WTC11 (cell line): Measurements from ENCODE around the gene KCNH8. TPM values are rescaled to one million over a fixed set of nuclear protein-coding genes. Genes with fewer than 3 reads are reported as not detected.

Experiments used
- ATAC-seq: fragments of 200-7000 bp; cut with Tn5 transposase; 2 replicates; pipeline ENCODE4 v1.10.0; 2021; ENCODE audit warnings: mild to moderate bottlenecking, moderate library complexity
- CTCF ChIA-PET: fragments of 300-600 bp; sonication (Branson Sonifier 250); formaldehyde crosslinking; loops from one replicate; lab custom pipeline; 2021; ENCODE audit warnings: antibody characterized with exemption; lab: Charles Lee
- POLR2A ChIA-PET: fragments of 350-600 bp; sonication (Branson Sonifier 250); formaldehyde crosslinking; loops from one replicate; lab custom pipeline; 2021; ENCODE audit warnings: antibody characterized with exemption; lab: Charles Lee
- DNase-seq: peaks from one replicate; pipeline ENCODE4 v3.0.0; 2021; ENCODE audit warnings: low spot score
- H3K27ac Mint-ChIP-seq: 2 replicates; pipeline ENCODE4 v1.8.0; 2021; ENCODE audit warnings: mixed read lengths
- H3K27me3 Mint-ChIP-seq: 2 replicates; pipeline ENCODE4 v1.8.0; 2021; ENCODE audit warnings: low read depth, mild to moderate bottlenecking, moderate library complexity, mixed read lengths
- H3K36me3 Mint-ChIP-seq: 2 replicates; pipeline ENCODE4 v1.8.0; 2021; ENCODE audit warnings: mixed read lengths
- H3K4me1 Mint-ChIP-seq: 2 replicates; pipeline ENCODE4 v1.8.0; 2022; ENCODE audit warnings: mixed read lengths
- H3K4me3 Mint-ChIP-seq: 2 replicates; pipeline ENCODE4 v1.8.0; 2021; ENCODE audit warnings: mild to moderate bottlenecking, moderate library complexity, mixed read lengths
- H3K9me3 Mint-ChIP-seq: 2 replicates; pipeline ENCODE4 v1.8.0; 2021; ENCODE audit warnings: mixed read lengths
- E2F4 ChIP-seq: sonication (generic); formaldehyde crosslinking; IDR thresholded peaks from 2 replicates; pipeline ENCODE4 v1.8.1; 2022; ENCODE audit warnings: low read depth, mild to moderate bottlenecking, moderate library complexity, missing genetic modification reagents, borderline replicate concordance
- ETV6 ChIP-seq: sonication (generic); formaldehyde crosslinking; IDR thresholded peaks from 2 replicates; pipeline ENCODE4 v1.8.1; 2022; ENCODE audit warnings: mild to moderate bottlenecking, missing genetic modification reagents
- GABPB1 ChIP-seq: sonication (generic); formaldehyde crosslinking; IDR thresholded peaks from 2 replicates; pipeline ENCODE4 v1.8.1; 2023; ENCODE audit warnings: mild to moderate bottlenecking, missing genetic modification reagents
- GRHL2 ChIP-seq: fragments of 250-450 bp; sonication (Bioruptor Pico); IDR thresholded peaks from 2 replicates; pipeline ENCODE4 v1.8.0; 2022; ENCODE audit warnings: mild to moderate bottlenecking, moderate library complexity; ENCODE audit not compliant: insufficient replicate concordance, severe bottlenecking
- HMGXB4 ChIP-seq: sonication (generic); formaldehyde crosslinking; IDR thresholded peaks from 2 replicates; pipeline ENCODE4 v1.8.1; 2023; ENCODE audit warnings: mild to moderate bottlenecking, moderate library complexity, missing genetic modification reagents
- JAZF1 ChIP-seq: fragments of 250-450 bp; sonication (Bioruptor Pico); IDR thresholded peaks from 2 replicates; pipeline ENCODE4 v1.9.0; 2021; ENCODE audit warnings: moderate library complexity, mild to moderate bottlenecking, inconsistent platforms
- MLX ChIP-seq: sonication (generic); formaldehyde crosslinking; IDR thresholded peaks from 2 replicates; pipeline ENCODE4 v1.8.1; 2023; ENCODE audit warnings: mild to moderate bottlenecking, missing genetic modification reagents, moderate library complexity
- SOX15 ChIP-seq: fragments of 250-450 bp; sonication (Bioruptor Pico); IDR thresholded peaks from 2 replicates; pipeline ENCODE4 v1.9.0; 2021; ENCODE audit warnings: mild to moderate bottlenecking
- STAT6 ChIP-seq: sonication (generic); formaldehyde crosslinking; conservative IDR thresholded peaks from 2 replicates; pipeline ENCODE4 v1.8.1; 2023; ENCODE audit warnings: mild to moderate bottlenecking, low read depth, missing genetic modification reagents, moderate library complexity
- ZNF512 ChIP-seq: sonication (generic); formaldehyde crosslinking; IDR thresholded peaks from 2 replicates; pipeline ENCODE4 v1.8.1; 2022; ENCODE audit warnings: missing genetic modification reagents, borderline replicate concordance
- total RNA-seq: library from RNA; stranded (reverse); gene quantifications from 3 replicates; pipeline ENCODE4 v1.2.3, GENCODE V29; 2021
- TF ChIP-seq, protein P1 (sequence below): sonication (generic); formaldehyde crosslinking; IDR thresholded peaks from 2 replicates; pipeline ENCODE4 v1.8.0; 2023; ENCODE audit warnings: missing genetic modification reagents, mild to moderate bottlenecking, borderline replicate concordance
- TF ChIP-seq, protein P2 (sequence below): sonication (generic); formaldehyde crosslinking; IDR thresholded peaks from 2 replicates; pipeline ENCODE4 v1.8.0; 2022; ENCODE audit warnings: mild to moderate bottlenecking, missing genetic modification reagents
- TF ChIP-seq, protein P3 (sequence below): sonication (generic); formaldehyde crosslinking; IDR thresholded peaks from 2 replicates; pipeline ENCODE4 v1.8.0; 2022; ENCODE audit warnings: missing genetic modification reagents

Gene KCNH8
- total RNA-seq, 1 experiment from 2014 or later, result 2.8 TPM

GRCh38 chr3:19263606-19264005, 115.3 kb downstream of the KCNH8 start:
- Mint-ChIP-seq H3K27ac (no peak overlapping the region), H3K27me3 (no peaks in the 10 kb centered on the region), H3K4me1 (peaks cover 35% of the 10 kb centered on the region), H3K4me3 (no peak overlapping the region), H3K36me3 (no peaks in the 10 kb centered on the region), H3K9me3 (no peaks in the 10 kb centered on the region)
- POLR2A ChIA-PET, result no interaction called here
- DNase-seq, result no peak
- no peak for TF ChIP-seq SOX15 (CRISPR knock-in tag)
- no peak for TF ChIP-seq STAT6 (CRISPR knock-in tag)
- TF ChIP-seq JAZF1 (CRISPR knock-in tag), result no peak
- TF ChIP-seq ETV6 (CRISPR knock-in tag), result no peak
- no peak for TF ChIP-seq HMGXB4
- no peak for TF ChIP-seq E2F4 (CRISPR knock-in tag)
- TF ChIP-seq, protein P1, sequence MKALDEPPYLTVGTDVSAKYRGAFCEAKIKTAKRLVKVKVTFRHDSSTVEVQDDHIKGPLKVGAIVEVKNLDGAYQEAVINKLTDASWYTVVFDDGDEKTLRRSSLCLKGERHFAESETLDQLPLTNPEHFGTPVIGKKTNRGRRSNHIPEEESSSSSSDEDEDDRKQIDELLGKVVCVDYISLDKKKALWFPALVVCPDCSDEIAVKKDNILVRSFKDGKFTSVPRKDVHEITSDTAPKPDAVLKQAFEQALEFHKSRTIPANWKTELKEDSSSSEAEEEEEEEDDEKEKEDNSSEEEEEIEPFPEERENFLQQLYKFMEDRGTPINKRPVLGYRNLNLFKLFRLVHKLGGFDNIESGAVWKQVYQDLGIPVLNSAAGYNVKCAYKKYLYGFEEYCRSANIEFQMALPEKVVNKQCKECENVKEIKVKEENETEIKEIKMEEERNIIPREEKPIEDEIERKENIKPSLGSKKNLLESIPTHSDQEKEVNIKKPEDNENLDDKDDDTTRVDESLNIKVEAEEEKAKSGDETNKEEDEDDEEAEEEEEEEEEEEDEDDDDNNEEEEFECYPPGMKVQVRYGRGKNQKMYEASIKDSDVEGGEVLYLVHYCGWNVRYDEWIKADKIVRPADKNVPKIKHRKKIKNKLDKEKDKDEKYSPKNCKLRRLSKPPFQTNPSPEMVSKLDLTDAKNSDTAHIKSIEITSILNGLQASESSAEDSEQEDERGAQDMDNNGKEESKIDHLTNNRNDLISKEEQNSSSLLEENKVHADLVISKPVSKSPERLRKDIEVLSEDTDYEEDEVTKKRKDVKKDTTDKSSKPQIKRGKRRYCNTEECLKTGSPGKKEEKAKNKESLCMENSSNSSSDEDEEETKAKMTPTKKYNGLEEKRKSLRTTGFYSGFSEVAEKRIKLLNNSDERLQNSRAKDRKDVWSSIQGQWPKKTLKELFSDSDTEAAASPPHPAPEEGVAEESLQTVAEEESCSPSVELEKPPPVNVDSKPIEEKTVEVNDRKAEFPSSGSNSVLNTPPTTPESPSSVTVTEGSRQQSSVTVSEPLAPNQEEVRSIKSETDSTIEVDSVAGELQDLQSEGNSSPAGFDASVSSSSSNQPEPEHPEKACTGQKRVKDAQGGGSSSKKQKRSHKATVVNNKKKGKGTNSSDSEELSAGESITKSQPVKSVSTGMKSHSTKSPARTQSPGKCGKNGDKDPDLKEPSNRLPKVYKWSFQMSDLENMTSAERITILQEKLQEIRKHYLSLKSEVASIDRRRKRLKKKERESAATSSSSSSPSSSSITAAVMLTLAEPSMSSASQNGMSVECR (CRISPR knock-in tag), result no peak
- TF ChIP-seq, protein P2, sequence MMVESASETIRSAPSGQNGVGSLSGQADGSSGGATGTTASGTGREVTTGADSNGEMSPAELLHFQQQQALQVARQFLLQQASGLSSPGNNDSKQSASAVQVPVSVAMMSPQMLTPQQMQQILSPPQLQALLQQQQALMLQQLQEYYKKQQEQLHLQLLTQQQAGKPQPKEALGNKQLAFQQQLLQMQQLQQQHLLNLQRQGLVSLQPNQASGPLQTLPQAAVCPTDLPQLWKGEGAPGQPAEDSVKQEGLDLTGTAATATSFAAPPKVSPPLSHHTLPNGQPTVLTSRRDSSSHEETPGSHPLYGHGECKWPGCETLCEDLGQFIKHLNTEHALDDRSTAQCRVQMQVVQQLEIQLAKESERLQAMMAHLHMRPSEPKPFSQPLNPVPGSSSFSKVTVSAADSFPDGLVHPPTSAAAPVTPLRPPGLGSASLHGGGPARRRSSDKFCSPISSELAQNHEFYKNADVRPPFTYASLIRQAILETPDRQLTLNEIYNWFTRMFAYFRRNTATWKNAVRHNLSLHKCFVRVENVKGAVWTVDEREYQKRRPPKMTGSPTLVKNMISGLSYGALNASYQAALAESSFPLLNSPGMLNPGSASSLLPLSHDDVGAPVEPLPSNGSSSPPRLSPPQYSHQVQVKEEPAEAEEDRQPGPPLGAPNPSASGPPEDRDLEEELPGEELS (CRISPR knock-in tag), result no peak
- CTCF ChIA-PET, result no interaction called here
- ATAC-seq, result no peak

GRCh38 chr3:19264424-19264823, 116.1 kb downstream of the KCNH8 start:
- Mint-ChIP-seq H3K4me3 (no peak overlapping the region), H3K36me3 (no peaks in the 10 kb centered on the region), H3K27me3 (no peaks in the 10 kb centered on the region), H3K27ac (no peak overlapping the region), H3K9me3 (no peaks in the 10 kb centered on the region), H3K4me1 (peaks cover 43% of the 10 kb centered on the region)
- ATAC-seq, result no peak
- POLR2A ChIA-PET, result no interaction called here
- no peak for DNase-seq
- CTCF ChIA-PET, result no interaction called here
- no peak for TF ChIP-seq JAZF1 (CRISPR knock-in tag)
- TF ChIP-seq GRHL2, result no peak
- no peak for TF ChIP-seq ZNF512 (CRISPR knock-in tag)
- TF ChIP-seq GABPB1 (CRISPR knock-in tag), result no peak
- no peak for TF ChIP-seq SOX15 (CRISPR knock-in tag)
- no peak for TF ChIP-seq MLX (CRISPR knock-in tag)
- TF ChIP-seq, protein P3, sequence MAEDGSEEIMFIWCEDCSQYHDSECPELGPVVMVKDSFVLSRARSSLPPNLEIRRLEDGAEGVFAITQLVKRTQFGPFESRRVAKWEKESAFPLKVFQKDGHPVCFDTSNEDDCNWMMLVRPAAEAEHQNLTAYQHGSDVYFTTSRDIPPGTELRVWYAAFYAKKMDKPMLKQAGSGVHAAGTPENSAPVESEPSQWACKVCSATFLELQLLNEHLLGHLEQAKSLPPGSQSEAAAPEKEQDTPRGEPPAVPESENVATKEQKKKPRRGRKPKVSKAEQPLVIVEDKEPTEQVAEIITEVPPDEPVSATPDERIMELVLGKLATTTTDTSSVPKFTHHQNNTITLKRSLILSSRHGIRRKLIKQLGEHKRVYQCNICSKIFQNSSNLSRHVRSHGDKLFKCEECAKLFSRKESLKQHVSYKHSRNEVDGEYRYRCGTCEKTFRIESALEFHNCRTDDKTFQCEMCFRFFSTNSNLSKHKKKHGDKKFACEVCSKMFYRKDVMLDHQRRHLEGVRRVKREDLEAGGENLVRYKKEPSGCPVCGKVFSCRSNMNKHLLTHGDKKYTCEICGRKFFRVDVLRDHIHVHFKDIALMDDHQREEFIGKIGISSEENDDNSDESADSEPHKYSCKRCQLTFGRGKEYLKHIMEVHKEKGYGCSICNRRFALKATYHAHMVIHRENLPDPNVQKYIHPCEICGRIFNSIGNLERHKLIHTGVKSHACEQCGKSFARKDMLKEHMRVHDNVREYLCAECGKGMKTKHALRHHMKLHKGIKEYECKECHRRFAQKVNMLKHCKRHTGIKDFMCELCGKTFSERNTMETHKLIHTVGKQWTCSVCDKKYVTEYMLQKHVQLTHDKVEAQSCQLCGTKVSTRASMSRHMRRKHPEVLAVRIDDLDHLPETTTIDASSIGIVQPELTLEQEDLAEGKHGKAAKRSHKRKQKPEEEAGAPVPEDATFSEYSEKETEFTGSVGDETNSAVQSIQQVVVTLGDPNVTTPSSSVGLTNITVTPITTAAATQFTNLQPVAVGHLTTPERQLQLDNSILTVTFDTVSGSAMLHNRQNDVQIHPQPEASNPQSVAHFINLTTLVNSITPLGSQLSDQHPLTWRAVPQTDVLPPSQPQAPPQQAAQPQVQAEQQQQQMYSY (CRISPR knock-in tag), result no peak
